Stimulated activated CD4-positive, alpha-beta T cell treated with anti-CD3 and anti-CD28 coated beads, Interleukin-4, amount 100 ng/mL, for 24 hours (primary cell): Measurements from ENCODE around the gene DHRS9.

Experiments
- DNase-seq: peaks from one replicate; pipeline ENCODE4 v3.0.0-alpha.2; 2020

The DHRS9 gene

GRCh38 chr2:169065864-169066517 is 3.4 kb upstream of the DHRS9 start:
- DNase-seq, result no peak

GRCh38 chr2:169066897-169067296 is 2.5 kb upstream of the DHRS9 start:
- DNase-seq, result no peak

GRCh38 chr2:169069833-169070232 is 470 bp downstream of the DHRS9 start:
- no peak for DNase-seq

- no peak for DNase-seq
These were observed 2.1 kb downstream of the DHRS9 start for GRCh38 chr2:169071455-169071854.

- DNase-seq, result no peak
These were observed 3.0 kb downstream of the DHRS9 start for GRCh38 chr2:169072163-169072925.

GRCh38 chr2:169073211-169073962 is 4.0 kb downstream of the DHRS9 start:
- DNase-seq, result no peak

- no peak for DNase-seq
These were observed 4.8 kb downstream of the DHRS9 start for GRCh38 chr2:169073963-169074751.

GRCh38 chr2:169077674-169078240 is 8.4 kb downstream of the DHRS9 start:
- DNase-seq, result no peak

- DNase-seq, result no peak
These were observed 11.1 kb downstream of the DHRS9 start for GRCh38 chr2:169080250-169081069.

- no peak for DNase-seq
These were observed 12.2 kb downstream of the DHRS9 start for GRCh38 chr2:169081551-169081950.

GRCh38 chr2:169082995-169083394 is 13.6 kb downstream of the DHRS9 start:
- no peak for DNase-seq

GRCh38 chr2:169086893-169087467 is 17.6 kb downstream of the DHRS9 start:
- no peak for DNase-seq

- no peak for DNase-seq
These were observed 18.5 kb downstream of the DHRS9 start for GRCh38 chr2:169087757-169088379.

GRCh38 chr2:169089182-169089581 is 19.8 kb downstream of the DHRS9 start:
- DNase-seq, result no peak

- DNase-seq, result no peak
These were observed 20.9 kb downstream of the DHRS9 start for GRCh38 chr2:169090133-169090820.

- DNase-seq, result no peak
These were observed 21.9 kb downstream of the DHRS9 start for GRCh38 chr2:169091256-169091655.

- DNase-seq, result no peak
These were observed 22.6 kb downstream of the DHRS9 start for GRCh38 chr2:169091761-169092519.

- DNase-seq, result no peak
These were observed 24.2 kb downstream of the DHRS9 start for GRCh38 chr2:169093535-169093934.

GRCh38 chr2:169094676-169095075 is 25.3 kb downstream of the DHRS9 start:
- no peak for DNase-seq
